HG03139 (cell line): ENCODE results near the gene ICAM3.
"Not testable (repeated sequence)": the region's sequence is repeated elsewhere in the genome, so short reads cannot be mapped to it uniquely, and the experiment has no call there.

Experiments
- ATAC-seq: cut with Tn5 transposase; IDR thresholded peaks from one replicate; pipeline ENCODE4 v1.9.1; 2021; ENCODE audit not compliant: unreplicated experiment

ICAM3 gene, protein sequence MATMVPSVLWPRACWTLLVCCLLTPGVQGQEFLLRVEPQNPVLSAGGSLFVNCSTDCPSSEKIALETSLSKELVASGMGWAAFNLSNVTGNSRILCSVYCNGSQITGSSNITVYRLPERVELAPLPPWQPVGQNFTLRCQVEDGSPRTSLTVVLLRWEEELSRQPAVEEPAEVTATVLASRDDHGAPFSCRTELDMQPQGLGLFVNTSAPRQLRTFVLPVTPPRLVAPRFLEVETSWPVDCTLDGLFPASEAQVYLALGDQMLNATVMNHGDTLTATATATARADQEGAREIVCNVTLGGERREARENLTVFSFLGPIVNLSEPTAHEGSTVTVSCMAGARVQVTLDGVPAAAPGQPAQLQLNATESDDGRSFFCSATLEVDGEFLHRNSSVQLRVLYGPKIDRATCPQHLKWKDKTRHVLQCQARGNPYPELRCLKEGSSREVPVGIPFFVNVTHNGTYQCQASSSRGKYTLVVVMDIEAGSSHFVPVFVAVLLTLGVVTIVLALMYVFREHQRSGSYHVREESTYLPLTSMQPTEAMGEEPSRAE

GRCh38 chr19:10339380-10339960 is at the start of gene ICAM3:
TSS of gene ICAM3 (minus strand) at chr19:10339624. CDS start at chr19:10339614, 10 bp downstream.
- no peak for ATAC-seq

DNA sequence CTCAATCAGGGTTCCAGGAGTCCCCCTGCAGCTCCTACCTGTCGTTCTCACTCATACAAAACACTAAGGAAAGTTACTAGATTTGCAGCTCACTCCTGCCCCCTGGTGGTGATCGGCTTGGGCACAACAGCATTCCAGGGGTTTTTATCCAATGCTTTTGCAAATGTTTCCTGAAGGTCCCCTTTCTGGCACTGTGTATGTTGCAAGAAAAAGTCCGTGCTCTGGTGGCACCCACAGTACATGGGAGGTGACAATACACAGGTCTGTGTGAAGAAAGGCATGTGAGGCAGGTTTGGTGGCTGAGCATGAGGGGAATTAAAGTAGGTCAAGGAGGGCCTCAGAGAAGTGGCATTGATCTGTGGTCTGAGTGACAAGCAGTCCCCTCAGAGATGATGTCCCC is 49.5 kb upstream of the ICAM3 start:
- no peak for ATAC-seq

DNA sequence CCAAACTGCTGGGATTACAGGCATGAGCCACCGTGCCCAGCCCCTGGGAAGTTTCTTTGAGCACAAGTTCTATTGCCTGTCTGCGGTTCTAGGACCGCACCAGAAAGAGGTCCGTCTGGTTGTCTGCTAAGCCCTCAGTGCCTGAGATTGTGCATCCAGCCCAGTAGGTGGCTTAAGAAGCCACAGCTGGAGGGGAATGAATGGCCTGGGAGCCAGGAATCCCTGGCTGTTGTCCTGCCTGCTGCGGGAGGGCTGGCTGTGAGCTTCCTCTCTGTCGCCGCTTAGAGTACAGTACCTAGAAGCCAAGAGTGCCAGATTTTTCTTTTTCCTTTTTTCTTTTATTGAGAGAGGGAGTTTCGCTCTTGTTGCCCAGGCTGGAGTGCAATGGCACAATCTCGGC is 45.2 kb upstream of the ICAM3 start:
- no peak for ATAC-seq

DNA sequence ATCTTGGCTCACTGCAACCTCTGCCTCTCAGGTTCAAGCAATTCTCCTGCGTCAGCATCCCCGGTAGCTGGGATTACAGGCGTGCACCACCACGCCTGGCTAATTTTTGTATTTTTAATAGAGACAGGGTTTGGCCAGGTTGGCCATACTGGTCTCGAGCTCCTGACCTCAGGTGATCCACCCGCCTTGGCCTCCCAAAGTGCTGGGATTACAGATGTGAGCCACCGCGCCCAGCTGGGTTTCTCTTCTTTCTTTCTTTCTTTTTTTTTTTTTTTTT is 43.7 kb upstream of the ICAM3 start:
- not testable (repeated sequence) for ATAC-seq

DNA sequence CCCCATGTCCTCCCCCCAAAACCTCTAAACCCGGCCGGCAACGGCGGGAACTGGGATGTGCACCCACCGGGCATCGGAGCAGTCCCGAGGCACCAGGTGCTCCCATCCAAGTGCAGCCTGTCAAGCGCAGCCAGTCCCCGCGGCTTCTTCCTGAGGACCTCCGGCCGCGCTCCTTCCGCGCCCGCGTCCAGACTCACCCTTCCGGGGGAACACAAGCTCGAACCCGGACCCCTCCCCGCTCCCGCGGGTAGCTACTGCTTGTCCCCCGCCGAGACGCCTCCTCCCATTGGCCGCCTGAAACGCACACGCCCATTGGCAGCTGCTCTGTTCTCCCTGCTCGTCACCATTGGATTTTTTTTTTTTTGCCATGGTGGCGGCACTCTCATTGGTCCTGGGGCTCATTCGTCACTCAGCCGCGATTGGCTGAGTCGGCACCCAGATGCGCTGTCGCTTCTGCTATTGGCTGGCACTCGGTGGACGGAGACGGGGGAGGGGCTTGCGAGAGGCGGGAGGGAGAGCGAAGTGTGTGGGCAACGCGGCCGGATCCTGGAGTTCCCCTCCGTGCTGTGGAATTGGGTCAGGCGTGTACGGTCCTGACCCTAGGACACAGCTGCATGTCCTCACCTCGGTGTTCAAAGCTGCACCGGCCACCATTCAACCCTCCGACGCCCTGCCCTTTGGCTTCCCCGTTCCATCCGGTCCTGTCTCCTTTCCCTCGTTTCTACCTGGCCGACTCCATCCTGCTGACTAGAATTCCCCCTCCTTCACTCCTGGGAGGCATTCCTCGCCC is 41.1 kb upstream of the ICAM3 start, which contains the start of gene TYK2:
TYK2 (minus strand) TSS at position 260 of the 790 bp plus-strand sequence. CDS start 2,166 bp downstream, outside the sequence.
- peak; percentile 91 for ATAC-seq

DNA sequence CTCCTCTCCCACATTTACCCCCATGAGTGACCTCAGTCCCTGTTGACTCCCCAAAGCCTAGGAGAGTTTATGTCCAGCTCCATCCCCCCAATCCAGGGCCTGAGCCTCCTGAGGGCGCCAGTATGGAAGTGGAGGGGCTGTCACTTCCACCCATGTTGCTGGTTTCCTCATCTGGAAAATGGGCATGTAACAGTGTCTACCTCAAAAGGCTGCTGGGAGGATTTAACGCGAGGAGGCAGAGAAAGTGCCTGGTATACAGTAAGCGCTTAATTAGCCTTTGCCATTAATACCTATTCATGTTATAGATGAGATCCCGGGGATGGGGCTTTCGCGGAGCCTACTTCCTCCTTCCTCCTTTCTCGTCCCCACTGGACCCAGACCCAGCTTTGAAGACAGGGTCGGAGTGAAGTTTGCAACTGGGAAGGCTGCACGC is 40.5 kb upstream of the ICAM3 start:
- no peak for ATAC-seq

DNA sequence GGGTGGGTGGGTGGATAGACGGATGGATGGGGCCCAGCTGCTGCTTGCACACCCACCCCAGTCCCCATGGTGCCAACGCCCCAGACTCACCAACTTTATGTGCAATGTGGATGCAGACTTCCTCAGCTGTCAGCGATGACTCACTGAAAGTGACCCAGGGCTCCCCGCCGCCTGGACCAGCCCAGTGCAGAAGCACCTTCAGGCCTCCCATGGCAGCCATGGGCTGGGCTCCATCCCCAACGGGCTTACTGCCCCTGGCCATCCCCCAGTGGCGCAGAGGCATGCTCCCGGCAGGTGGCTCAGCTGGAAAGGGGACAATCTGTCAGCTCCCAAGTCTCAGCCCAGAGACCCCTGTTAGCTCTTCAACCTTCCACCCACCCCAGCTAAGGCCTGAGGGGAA is 38.7 kb upstream of the ICAM3 start:
- ATAC-seq, result no peak

GRCh38 chr19:10377140-10377640 is 37.8 kb upstream of the ICAM3 start:
- ATAC-seq, result not testable (repeated sequence)

- no peak for ATAC-seq
Measured at GRCh38 chr19:10374931-10375330, 35.5 kb upstream of the ICAM3 start.

- no peak for ATAC-seq
Measured at GRCh38 chr19:10372690-10373089, 33.3 kb upstream of the ICAM3 start.

- ATAC-seq, result no peak
Measured at GRCh38 chr19:10368101-10368803, 28.8 kb upstream of the ICAM3 start.

- not testable (repeated sequence) for ATAC-seq
Measured at GRCh38 chr19:10366950-10367512, 27.6 kb upstream of the ICAM3 start.

DNA sequence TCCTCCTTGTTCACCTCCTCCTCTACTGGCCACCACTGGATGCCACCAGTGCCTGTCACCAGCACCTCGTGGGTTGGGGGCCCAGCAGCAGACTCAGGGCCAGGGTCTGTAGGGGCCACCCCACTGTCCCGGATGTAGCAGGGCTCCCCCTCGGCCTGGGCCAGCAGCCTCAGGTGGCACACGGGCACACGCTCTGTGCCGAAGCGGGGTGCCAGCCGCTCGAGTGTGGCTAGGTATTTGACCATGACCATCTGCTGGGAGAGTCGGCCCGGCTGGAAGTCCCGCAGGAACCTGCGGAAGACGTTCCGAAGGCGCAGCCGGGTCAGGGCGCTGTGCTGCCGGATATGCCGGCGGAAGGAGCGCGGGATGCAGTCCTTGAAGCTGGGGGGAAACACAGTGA is 26.1 kb upstream of the ICAM3 start:
- ATAC-seq, result no peak

- no peak for ATAC-seq
Measured at GRCh38 chr19:10364644-10365043, 25.2 kb upstream of the ICAM3 start.

GRCh38 chr19:10363789-10364281 is 24.4 kb upstream of the ICAM3 start:
- ATAC-seq, result no peak

DNA sequence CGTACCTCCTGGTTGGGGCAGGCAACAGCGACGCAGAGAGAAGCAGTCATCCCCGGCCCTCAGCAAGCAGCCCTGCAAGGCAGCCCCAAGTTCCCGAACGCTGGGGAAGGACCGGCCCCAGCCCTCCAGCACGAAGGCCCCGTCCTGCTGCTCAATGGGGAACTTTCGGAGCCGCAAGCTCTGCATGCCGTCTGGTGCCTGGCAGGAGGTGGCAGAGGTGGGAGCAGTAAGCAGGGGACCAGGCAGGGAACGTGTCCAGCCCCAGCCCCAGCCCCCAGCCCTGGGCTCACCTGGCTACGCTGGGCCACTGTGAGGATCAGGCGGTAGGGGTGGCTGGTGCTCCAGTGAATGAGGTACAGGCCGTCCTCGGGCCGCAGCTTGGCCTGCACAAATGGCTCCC is 22.8 kb upstream of the ICAM3 start:
- ATAC-seq, result no peak

DNA sequence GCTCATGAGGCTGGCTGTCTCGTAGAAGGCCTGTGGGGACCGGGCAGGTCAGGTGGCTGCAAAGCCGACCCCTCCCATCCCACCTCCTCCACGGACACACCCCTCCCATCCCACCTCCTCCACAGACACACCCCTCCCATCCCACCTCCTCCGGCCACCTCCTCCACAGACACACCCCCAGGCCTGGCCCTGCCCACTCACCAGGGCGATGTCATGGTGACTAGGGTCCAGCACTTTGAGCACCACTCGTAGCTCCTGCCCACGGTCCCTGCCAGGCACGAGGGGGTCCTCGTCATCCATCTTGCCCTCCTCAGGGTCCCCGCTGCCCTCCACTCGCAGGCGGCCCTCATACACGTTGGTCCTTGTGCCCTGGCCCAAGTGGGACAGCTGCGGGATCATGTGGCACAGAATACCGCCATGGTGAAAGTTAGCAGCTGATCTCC is 22.2 kb upstream of the ICAM3 start:
- no peak for ATAC-seq

DNA sequence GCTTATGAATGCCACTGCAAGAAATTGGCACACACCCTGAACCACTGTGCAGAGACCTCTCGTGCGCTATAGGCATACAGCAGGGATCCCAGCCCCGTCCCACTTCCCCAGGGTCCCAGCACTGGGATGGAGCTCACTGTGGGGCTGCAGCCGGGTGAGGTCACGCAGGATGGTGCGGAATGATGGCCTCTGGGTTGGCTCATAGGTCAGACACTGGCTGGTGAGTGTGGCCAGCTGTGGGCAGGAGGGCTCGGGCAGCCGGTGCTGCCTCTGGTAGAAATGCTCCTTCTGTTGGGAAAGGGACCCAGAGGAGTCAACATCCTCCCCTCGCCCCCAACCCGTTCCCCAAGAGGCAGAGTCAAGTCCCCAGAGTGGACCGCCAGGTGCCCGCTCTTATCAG is 17.0 kb upstream of the ICAM3 start:
- no peak for ATAC-seq

DNA sequence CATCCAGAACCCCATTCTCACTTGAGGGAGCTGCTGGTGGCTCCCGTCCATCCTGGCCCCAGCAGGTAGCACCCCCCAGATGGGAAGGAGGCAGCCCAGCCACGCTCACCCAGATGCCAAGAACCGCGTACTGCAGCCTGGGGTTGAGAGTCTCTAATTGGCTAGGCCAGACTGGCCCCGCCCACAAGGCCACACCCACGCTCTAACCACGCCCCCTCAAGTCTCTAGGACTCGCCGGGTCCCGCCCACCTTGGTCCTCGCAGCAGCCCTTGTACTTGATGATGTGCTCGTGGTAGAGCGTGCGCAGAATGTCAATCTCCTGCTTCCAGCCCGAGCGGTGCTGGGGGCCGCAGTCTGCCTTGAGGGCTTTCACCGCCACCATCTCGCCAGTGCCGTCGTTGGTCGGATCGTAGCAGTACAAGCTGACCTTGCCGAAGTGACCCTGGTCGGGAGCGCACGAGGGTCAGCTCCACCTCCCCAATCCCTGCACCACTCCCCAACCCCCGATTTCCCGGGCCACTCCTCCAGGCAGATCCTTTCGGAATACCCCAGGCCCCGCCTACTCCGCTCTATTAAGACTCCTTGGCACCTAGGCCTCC is 14.5 kb upstream of the ICAM3 start:
- ATAC-seq, result no peak
